Natural killer cell (primary cell): Measurements from ENCODE around the gene AIF1L. TPM values are rescaled to one million over a fixed set of nuclear protein-coding genes. Genes with fewer than 3 reads are reported as not detected.

ENCODE experiments used
- ATAC-seq, 3 donors: fragments of 150-1000 bp in 2 of 3; fragments of 200-7000 bp in 1 of 3; cut with Tn5 transposase; 1 replicate in 1 of 3; 2 replicates in 2 of 3; pipeline ENCODE4 v1.10.0; 2021; ENCODE audit warnings: mild to moderate bottlenecking in 2 of 3, moderate library complexity in 2 of 3
- DNase-seq, 2 donors: peaks; one replicate each; pipeline versions ENCODE4 v3.0.0 to v3.0.0-alpha.2; 2013 to 2021; ENCODE audit warnings: mixed read lengths in 1 of 2
- H3K27ac ChIP-seq: one replicate; pipeline ENCODE4 v1.5.1; 2013; ENCODE audit warnings: mild to moderate bottlenecking, low read length
- H3K27me3 ChIP-seq: one replicate; pipeline ENCODE4 v1.6.1; 2013; ENCODE audit warnings: low read length; ENCODE audit not compliant: control insufficient read depth, insufficient read depth
- H3K36me3 ChIP-seq: one replicate; pipeline ENCODE4 v1.6.1; 2013; ENCODE audit warnings: low read length; ENCODE audit not compliant: control insufficient read depth, insufficient read depth
- H3K4me1 ChIP-seq: one replicate; pipeline ENCODE4 v1.6.1; 2013; ENCODE audit warnings: low read length; ENCODE audit not compliant: control insufficient read depth, insufficient read depth
- H3K4me3 ChIP-seq: one replicate; pipeline ENCODE4 v1.5.1; 2013; ENCODE audit warnings: low read length
- H3K9me3 ChIP-seq: one replicate; pipeline ENCODE4 v1.6.1; 2013; ENCODE audit warnings: low read length; ENCODE audit not compliant: control insufficient read depth, insufficient read depth
- H3K27ac Mint-ChIP-seq, 2 donors: one replicate each; pipeline ENCODE4 v1.8.0; 2022; ENCODE audit warnings: mild to moderate bottlenecking in 2 of 2, mixed read lengths in 2 of 2, moderate library complexity in 1 of 2
- H3K27me3 Mint-ChIP-seq, 2 donors: one replicate each; pipeline ENCODE4 v1.8.0; 2022; ENCODE audit warnings: low read depth in 2 of 2, mixed read lengths in 2 of 2
- H3K36me3 Mint-ChIP-seq: one replicate; pipeline ENCODE4 v1.8.0; 2022; ENCODE audit warnings: mixed read lengths
- H3K4me1 Mint-ChIP-seq, 2 donors: one replicate each; pipeline ENCODE4 v1.8.0; 2022; ENCODE audit warnings: mixed read lengths in 2 of 2
- H3K4me3 Mint-ChIP-seq: one replicate; pipeline ENCODE4 v1.8.0; 2022; ENCODE audit warnings: mild to moderate bottlenecking, moderate library complexity, mixed read lengths
- H3K9me3 Mint-ChIP-seq, 2 donors: one replicate each; pipeline ENCODE4 v1.8.0; 2022; ENCODE audit warnings: mixed read lengths in 2 of 2
- WGBS: methylation state at CpG from one replicate; pipeline ENCODE4 v1.1.7; 2013; ENCODE audit warnings: missing lambda C conversion rate; ENCODE audit not compliant: insufficient coverage; 5-methylcytosine and 5-hydroxymethylcytosine counted together
- intact Hi-C: fragments of 100-400 bp; cut with micrococcal nuclease; formaldehyde crosslinking; loops from one replicate; pipeline ENCODE4 v1.14.2; 2022
- total RNA-seq, 4 donors: library from RNA; stranded (reverse); fragments of 120-200 nt in 1 of 4; gene quantifications; one replicate each; pipeline versions ENCODE4 v1.2.3 to v1.2.4, GENCODE V29; 2013 to 2022
- TF ChIP-seq, protein P1 (sequence below): fragments of 200-600 bp; IDR thresholded peaks from one replicate; pipeline ENCODE4 v1.8.0; 2022; ENCODE audit warnings: antibody characterized with exemption

Gene AIF1L
- total RNA-seq, 3 donors from 2014 or later (not counting 1 experiment from before 2014, with no cell fraction given) = not detected

GRCh38 chr9:131101207-131101964, 5.1 kb downstream of the AIF1L start:
- TF ChIP-seq, protein P1, sequence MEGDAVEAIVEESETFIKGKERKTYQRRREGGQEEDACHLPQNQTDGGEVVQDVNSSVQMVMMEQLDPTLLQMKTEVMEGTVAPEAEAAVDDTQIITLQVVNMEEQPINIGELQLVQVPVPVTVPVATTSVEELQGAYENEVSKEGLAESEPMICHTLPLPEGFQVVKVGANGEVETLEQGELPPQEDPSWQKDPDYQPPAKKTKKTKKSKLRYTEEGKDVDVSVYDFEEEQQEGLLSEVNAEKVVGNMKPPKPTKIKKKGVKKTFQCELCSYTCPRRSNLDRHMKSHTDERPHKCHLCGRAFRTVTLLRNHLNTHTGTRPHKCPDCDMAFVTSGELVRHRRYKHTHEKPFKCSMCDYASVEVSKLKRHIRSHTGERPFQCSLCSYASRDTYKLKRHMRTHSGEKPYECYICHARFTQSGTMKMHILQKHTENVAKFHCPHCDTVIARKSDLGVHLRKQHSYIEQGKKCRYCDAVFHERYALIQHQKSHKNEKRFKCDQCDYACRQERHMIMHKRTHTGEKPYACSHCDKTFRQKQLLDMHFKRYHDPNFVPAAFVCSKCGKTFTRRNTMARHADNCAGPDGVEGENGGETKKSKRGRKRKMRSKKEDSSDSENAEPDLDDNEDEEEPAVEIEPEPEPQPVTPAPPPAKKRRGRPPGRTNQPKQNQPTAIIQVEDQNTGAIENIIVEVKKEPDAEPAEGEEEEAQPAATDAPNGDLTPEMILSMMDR = no peak
- no peak for DNase-seq
- Mint-ChIP-seq H3K4me1 (no peaks in the 10 kb centered on the region), H3K27ac (no peak overlapping the region), H3K36me3 (no peaks in the 10 kb centered on the region), H3K9me3 (no peaks in the 10 kb centered on the region), H3K4me3 (no peak overlapping the region), H3K27me3 (peaks cover 8 to 14% of the 10 kb centered on the region in 2 donors)
- no peak for ATAC-seq
- Histone ChIP-seq H3K9me3 (no peaks in the 10 kb centered on the region), H3K4me3 (no peak overlapping the region), H3K27me3 (no peaks in the 10 kb centered on the region), H3K36me3 (no peaks in the 10 kb centered on the region), H3K4me1 (peaks cover 3% of the 10 kb centered on the region), H3K27ac (no peak overlapping the region)
- 87% methylated on average over 11 of the region's 11 CpGs for WGBS
- intact Hi-C loops = no loop called here

GRCh38 chr9:131103024-131103423, 6.7 kb downstream of the AIF1L start:
- H3K9me3 ChIP-seq = no peaks in the 10 kb centered on the region
- Mint-ChIP-seq H3K27ac (no peak overlapping the region), H3K9me3 (no peaks in the 10 kb centered on the region), H3K4me3 (no peak overlapping the region), H3K27me3 (peaks cover 0 to 5% of the 10 kb centered on the region in 2 donors), H3K4me1 (no peaks in the 10 kb centered on the region), H3K36me3 (no peaks in the 10 kb centered on the region)
- no peaks in the 10 kb centered on the region for H3K4me1 ChIP-seq
- H3K4me3 ChIP-seq = no peak overlapping the region
- TF ChIP-seq, protein P1 = no peak
- 86% methylated on average over 8 of the region's 9 CpGs for WGBS
- intact Hi-C loops = no loop called here
- ATAC-seq (no peak), DNase-seq (no peak)
- H3K27ac ChIP-seq = no peak overlapping the region
- H3K36me3 ChIP-seq = no peaks in the 10 kb centered on the region
- H3K27me3 ChIP-seq = no peaks in the 10 kb centered on the region

DNA sequence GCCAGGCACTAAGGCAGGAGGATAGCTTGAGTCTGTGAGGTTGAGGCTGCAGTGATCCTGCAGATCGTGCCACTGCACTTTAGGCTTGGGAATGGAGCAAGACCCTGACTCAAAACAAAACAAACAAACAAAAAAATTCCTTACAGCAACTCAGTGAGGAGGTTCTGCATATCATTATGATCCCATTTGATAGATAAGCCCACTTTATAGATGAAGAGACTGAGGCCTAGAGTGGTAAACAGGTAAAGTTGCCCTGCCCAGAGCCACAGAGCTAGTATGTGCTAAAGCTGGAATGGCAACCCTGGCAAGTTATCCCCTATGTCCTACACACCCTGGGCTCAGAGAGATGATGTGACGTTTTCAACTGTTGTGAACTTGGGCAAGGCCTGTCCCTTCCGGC, 7.2 kb downstream of the AIF1L start:
- Mint-ChIP-seq H3K4me1 (no peaks in the 10 kb centered on the region), H3K9me3 (no peaks in the 10 kb centered on the region), H3K36me3 (no peaks in the 10 kb centered on the region), H3K27me3 (peaks cover 0 to 2% of the 10 kb centered on the region in 2 donors), H3K27ac (no peak overlapping the region), H3K4me3 (no peak overlapping the region)
- Histone ChIP-seq H3K9me3 (no peaks in the 10 kb centered on the region), H3K27ac (no peak overlapping the region), H3K36me3 (no peaks in the 10 kb centered on the region), H3K27me3 (no peaks in the 10 kb centered on the region), H3K4me1 (no peaks in the 10 kb centered on the region), H3K4me3 (no peak overlapping the region)
- intact Hi-C loops = no loop called here
- DNase-seq (no peak), ATAC-seq (no peak)
- TF ChIP-seq, protein P1 = no peak
- 90% methylated on average over 3 of the region's 3 CpGs for WGBS
